Head of caudate nucleus (tissue), 42 donors: Measurements from ENCODE around the gene MYDGF.
"Not testable (repeated sequence)": the region's sequence is repeated elsewhere in the genome, so short reads cannot be mapped to it uniquely, and the experiment has no call there.

ENCODE experiments used
- DNase-seq, 42 donors: peaks; one replicate each; pipeline versions ENCODE4 v3.0.0 to v3.0.0-alpha.2; 2020 to 2021; ENCODE audit warnings: mixed read lengths in 7 of 42
- intact Hi-C: fragments of 100-400 bp; cut with DNase I; formaldehyde crosslinking; loops from one replicate; pipeline ENCODE4 v1.15.0; 2022

MYDGF gene

GRCh38 chr19:4669723-4670480, at the start of gene MYDGF:
Gene MYDGF (minus strand): TSS chr19:4670342. CDS start chr19:4670334, 8 bp downstream.
- peak; percentile 77 to 97 (median 93) for DNase-seq
- intact Hi-C loops = no loop called here

- intact Hi-C loops = no loop called here
- DNase-seq = no peak
These were observed 49.3 kb upstream of the MYDGF start for GRCh38 chr19:4719499-4719866.

GRCh38 chr19:4717966-4718701, 48.0 kb upstream of the MYDGF start:
- intact Hi-C loops = no loop called here
- no peak for DNase-seq

GRCh38 chr19:4717191-4717965, 47.2 kb upstream of the MYDGF start:
- intact Hi-C loops = no loop called here
- DNase-seq = peak in 1 of 42 donors; percentile 11

- intact Hi-C loops = no loop called here
- peak in 22 of 42 donors; percentile 13 to 61 (median 35) for DNase-seq
These were observed 45.5 kb upstream of the MYDGF start for GRCh38 chr19:4715529-4716221.

GRCh38 chr19:4715178-4715528, 45.0 kb upstream of the MYDGF start:
- DNase-seq, intact Hi-C loops: not testable (repeated sequence)

- intact Hi-C loops = no loop called here
- no peak for DNase-seq
These were observed 43.9 kb upstream of the MYDGF start for GRCh38 chr19:4714016-4714415.

- intact Hi-C loops = no loop called here
- DNase-seq = no peak
These were observed 43.3 kb upstream of the MYDGF start for GRCh38 chr19:4713384-4713951.

GRCh38 chr19:4712771-4713170, 42.6 kb upstream of the MYDGF start:
- no peak for DNase-seq
- intact Hi-C loops = no loop called here

GRCh38 chr19:4711211-4711610, 41.1 kb upstream of the MYDGF start:
- no peak for DNase-seq
- intact Hi-C loops = no loop called here

- intact Hi-C loops = no loop called here
- DNase-seq = no peak
These were observed 40.1 kb upstream of the MYDGF start for GRCh38 chr19:4710281-4710600.

GRCh38 chr19:4709440-4710280, 39.5 kb upstream of the MYDGF start:
- intact Hi-C loops = no loop called here
- DNase-seq = no peak

- intact Hi-C loops = no loop called here
- no peak for DNase-seq
These were observed 38.0 kb upstream of the MYDGF start for GRCh38 chr19:4707956-4708650.

- peak in 1 of 42 donors; percentile 22 for DNase-seq
- intact Hi-C loops = no loop called here
These were observed 37.2 kb upstream of the MYDGF start for GRCh38 chr19:4707322-4707721.

- intact Hi-C loops = no loop called here
- no peak for DNase-seq
These were observed 35.4 kb upstream of the MYDGF start for GRCh38 chr19:4705413-4706131.

GRCh38 chr19:4704317-4704673, 34.2 kb upstream of the MYDGF start:
- DNase-seq = no peak
- intact Hi-C loops = no loop called here

GRCh38 chr19:4703671-4704316, 33.7 kb upstream of the MYDGF start:
- intact Hi-C loops = no loop called here
- DNase-seq = no peak
